Thoracic aorta (tissue), 2 donors: ENCODE measurements around the gene VSIG8. TPM values are rescaled to one million over a fixed set of nuclear protein-coding genes. Genes with fewer than 3 reads are reported as not detected.

Experiments
- ATAC-seq: fragments of 150-250 bp; one replicate; pipeline ENCODE4 v1.8.0; 2017; ENCODE audit warnings: low read depth; ENCODE audit not compliant: insufficient number of reproducible peaks, low FRiP score
- DNase-seq: peaks from one replicate; pipeline ENCODE4 v3.0.0-alpha.2; 2020; ENCODE audit warnings: low spot score
- H3K27ac ChIP-seq, 2 donors: fragments of 200-600 bp; sonication (generic); 1 replicate in 1 of 2; 2 replicates in 1 of 2; pipeline ENCODE4 v1.5.1; 2016; ENCODE audit warnings: mild to moderate bottlenecking in 2 of 2, moderate library complexity in 2 of 2
- H3K27me3 ChIP-seq: fragments of 200-600 bp; sonication (generic); replicated peaks from 2 replicates; pipeline ENCODE4 v1.6.0; 2016; ENCODE audit warnings: mild to moderate bottlenecking; ENCODE audit not compliant: insufficient read depth
- H3K36me3 ChIP-seq: fragments of 200-600 bp; sonication (generic); one replicate; pipeline ENCODE4 v1.5.1; 2016
- H3K4me1 ChIP-seq, 2 donors: fragments of 200-600 bp; sonication (generic); 1 replicate in 1 of 2; 2 replicates in 1 of 2; pipeline versions ENCODE4 v1.5.1 to v1.6.0; 2016; ENCODE audit warnings: low read depth in 2 of 2, mild to moderate bottlenecking in 1 of 2; ENCODE audit not compliant: control insufficient read depth in 1 of 2
- H3K4me3 ChIP-seq: fragments of 200-600 bp; sonication (generic); 2 replicates; pipeline ENCODE4 v1.5.1; 2016; ENCODE audit warnings: mild to moderate bottlenecking
- H3K9me3 ChIP-seq: fragments of 200-600 bp; sonication (generic); 2 replicates; pipeline ENCODE4 v1.5.1; 2016
- CTCF ChIP-seq: fragments of 200-600 bp; sonication (generic); IDR thresholded peaks from one replicate; pipeline ENCODE4 v1.5.1; 2019; ENCODE audit warnings: antibody characterized with exemption
- total RNA-seq, 2 donors: library from RNA; depleted of rRNA; stranded (reverse); fragments of >200 nt; gene quantifications; one replicate each; pipeline versions ENCODE4 v1.1.0 to v1.2.3, GENCODE V29; 2016

Gene VSIG8
- total RNA-seq, 2 donors from 2014 or later: not detected

- Histone ChIP-seq H3K36me3 (no peaks in the 10 kb centered on the region), H3K27ac (no peak overlapping the region), H3K27me3 (no peaks in the 10 kb centered on the region), H3K9me3 (no peaks in the 10 kb centered on the region), H3K4me1 (no peaks in the 10 kb centered on the region), H3K4me3 (no peak overlapping the region)
- no peak for ATAC-seq
- no peak for TF ChIP-seq CTCF
- no peak for DNase-seq
These were observed 3.6 kb upstream of the VSIG8 start for GRCh38 chr1:159866066-159866465.

DNA sequence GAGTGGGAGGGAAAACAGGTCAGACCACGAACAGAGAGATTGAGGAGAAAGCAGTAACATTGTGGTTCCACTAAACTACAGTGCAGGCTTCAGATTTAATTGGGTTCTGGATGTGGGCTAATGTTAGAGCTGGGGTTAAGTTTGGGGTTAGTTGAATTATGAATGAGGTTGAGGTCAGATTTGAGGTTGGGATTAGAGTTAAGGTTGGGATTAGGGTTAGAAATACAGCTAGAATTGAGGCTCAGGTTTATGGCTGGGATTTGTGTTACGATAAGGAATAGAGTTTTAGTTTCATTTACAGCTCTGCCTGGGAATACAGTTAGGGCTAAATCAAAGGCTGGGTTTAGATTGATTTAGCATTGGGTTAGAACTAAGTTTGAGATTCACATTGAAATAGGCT lies 1.8 kb upstream of the VSIG8 start:
- no peak for ATAC-seq
- Histone ChIP-seq H3K36me3 (no peaks in the 10 kb centered on the region), H3K4me1 (no peaks in the 10 kb centered on the region)

GRCh38 chr1:159862031-159862430 lies 426 bp downstream of the VSIG8 start:
- Histone ChIP-seq H3K4me3 (no peak overlapping the region), H3K27ac (no peak overlapping the region), H3K27me3 (no peaks in the 10 kb centered on the region), H3K36me3 (no peaks in the 10 kb centered on the region), H3K4me1 (no peaks in the 10 kb centered on the region), H3K9me3 (no peaks in the 10 kb centered on the region)
- no peak for DNase-seq
- no peak for TF ChIP-seq CTCF
- no peak for ATAC-seq

More for the DNA sequence above, 1.8 kb upstream of the VSIG8 start:
- TF ChIP-seq CTCF: no peak
- Histone ChIP-seq H3K27ac (no peak overlapping the region), H3K9me3 (no peaks in the 10 kb centered on the region), H3K4me3 (no peak overlapping the region), H3K27me3 (no peaks in the 10 kb centered on the region)
- no peak for DNase-seq

- Histone ChIP-seq H3K27ac (no peak overlapping the region), H3K4me3 (no peak overlapping the region), H3K27me3 (no peaks in the 10 kb centered on the region), H3K36me3 (no peaks in the 10 kb centered on the region), H3K4me1 (no peaks in the 10 kb centered on the region), H3K9me3 (no peaks in the 10 kb centered on the region)
- no peak for TF ChIP-seq CTCF
- ATAC-seq (no peak), DNase-seq (no peak)
These were observed 1.2 kb downstream of the VSIG8 start for GRCh38 chr1:159861218-159861617.

DNA sequence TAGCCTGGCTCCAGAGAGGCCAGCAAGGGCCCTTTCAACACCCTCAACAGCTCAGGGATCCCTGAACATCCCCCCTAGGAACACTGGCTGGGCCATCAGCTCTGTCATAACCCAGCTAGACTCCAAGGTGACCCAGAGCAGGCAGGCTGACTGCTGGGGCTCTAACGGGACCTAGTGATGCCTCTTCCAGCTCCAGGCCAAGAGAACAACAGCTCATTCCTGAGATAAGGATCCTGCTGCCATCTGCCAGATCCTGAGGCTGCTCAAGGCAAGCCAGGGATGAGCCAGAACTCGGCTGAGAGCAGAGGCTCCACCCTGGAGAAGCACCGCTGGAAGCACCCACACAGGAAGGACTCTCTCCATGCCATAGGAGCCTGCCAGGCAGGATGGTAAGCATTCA lies 2.0 kb downstream of the VSIG8 start:
- Histone ChIP-seq H3K36me3 (no peaks in the 10 kb centered on the region), H3K9me3 (no peaks in the 10 kb centered on the region)

More for the DNA sequence above, 2.0 kb downstream of the VSIG8 start:
- H3K27me3 ChIP-seq: no peaks in the 10 kb centered on the region
- H3K4me3 ChIP-seq: no peak overlapping the region
- ATAC-seq: no peak
- DNase-seq: no peak
- TF ChIP-seq CTCF: no peak
- H3K4me1 ChIP-seq: peaks cover 0 to 6% of the 10 kb centered on the region in 2 donors
- no peak overlapping the region for H3K27ac ChIP-seq
